T-helper 1 cell treated with Interleukin-12 subunit alpha and Interleukin-12 subunit beta and Interleukin-4 antibody, amounts not matched to agents 30 ng/mL and 1 ng/mL, for 36 hours (primary cell): ENCODE measurements around the gene IL1RAPL1. TPM values are rescaled to one million over a fixed set of nuclear protein-coding genes. Genes with fewer than 3 reads are reported as not detected.

ENCODE experiments used
- intact Hi-C: fragments of 100-400 bp; cut with micrococcal nuclease; formaldehyde crosslinking; loops from one replicate; pipeline ENCODE4 v1.15.1; 2024
- total RNA-seq: library from RNA; stranded (reverse); gene quantifications from 2 replicates; pipeline ENCODE4 v1.2.3, GENCODE V29; 2022

The IL1RAPL1 gene
- total RNA-seq, 1 donor from 2014 or later: not detected

- intact Hi-C loops: no loop called here
These were observed 1141.4 kb downstream of the IL1RAPL1 start for GRCh38 chrX:29728639-29729038.

GRCh38 chrX:29744966-29745365 lies 1157.7 kb downstream of the IL1RAPL1 start:
- intact Hi-C loops: no loop called here

- intact Hi-C loops: no loop called here
These were observed 1159.1 kb downstream of the IL1RAPL1 start for GRCh38 chrX:29746326-29746725.

GRCh38 chrX:29762006-29762405 lies 1174.8 kb downstream of the IL1RAPL1 start:
- intact Hi-C loops: no loop called here

- intact Hi-C loops: no loop called here
These were observed 1188.6 kb downstream of the IL1RAPL1 start for GRCh38 chrX:29775890-29776289.

GRCh38 chrX:29787656-29788055 lies 1200.4 kb downstream of the IL1RAPL1 start:
- intact Hi-C loops: no loop called here

- intact Hi-C loops: no loop called here
These were observed 1201.9 kb downstream of the IL1RAPL1 start for GRCh38 chrX:29788991-29789699.

GRCh38 chrX:29792335-29792734 lies 1205.1 kb downstream of the IL1RAPL1 start:
- intact Hi-C loops: no loop called here

- intact Hi-C loops: no loop called here
These were observed 1209.9 kb downstream of the IL1RAPL1 start for GRCh38 chrX:29797156-29797555.

GRCh38 chrX:29798469-29798868 lies 1211.2 kb downstream of the IL1RAPL1 start:
- intact Hi-C loops: no loop called here

- intact Hi-C loops: no loop called here
These were observed 1225.9 kb downstream of the IL1RAPL1 start for GRCh38 chrX:29813174-29813573.

- intact Hi-C loops: no loop called here
These were observed 1237.1 kb downstream of the IL1RAPL1 start for GRCh38 chrX:29824176-29824906.

GRCh38 chrX:29826742-29827141 lies 1239.5 kb downstream of the IL1RAPL1 start:
- intact Hi-C loops: no loop called here

- intact Hi-C loops: no loop called here
These were observed 1247.1 kb downstream of the IL1RAPL1 start for GRCh38 chrX:29834311-29834710.

GRCh38 chrX:29834764-29835163 lies 1247.5 kb downstream of the IL1RAPL1 start:
- intact Hi-C loops: no loop called here

GRCh38 chrX:29841750-29842149 lies 1254.5 kb downstream of the IL1RAPL1 start:
- intact Hi-C loops: no loop called here

GRCh38 chrX:29842552-29842951 lies 1255.3 kb downstream of the IL1RAPL1 start:
- intact Hi-C loops: no loop called here

GRCh38 chrX:29851857-29852605 lies 1264.8 kb downstream of the IL1RAPL1 start:
- intact Hi-C loops: no loop called here

GRCh38 chrX:29852767-29853166 lies 1265.5 kb downstream of the IL1RAPL1 start:
- intact Hi-C loops: no loop called here

GRCh38 chrX:29858714-29859113 lies 1271.5 kb downstream of the IL1RAPL1 start:
- intact Hi-C loops: no loop called here

- intact Hi-C loops: no loop called here
These were observed 1275.0 kb downstream of the IL1RAPL1 start for GRCh38 chrX:29862126-29862677.

GRCh38 chrX:29867971-29868370 lies 1280.7 kb downstream of the IL1RAPL1 start:
- intact Hi-C loops: no loop called here
